Upper lobe of left lung (tissue), 4 donors: Measurements from ENCODE around the gene SALL1.

Experiments used
- CTCF ChIP-seq, 6 experiments: fragments of 450-650 bp in 4 of 6; fragments of 200-600 bp in 2 of 6; sonication (generic) in 2 of 6; IDR thresholded peaks; one replicate each; pipeline ENCODE4 v1.5.1; 2016 to 2019; ENCODE audit warnings: antibody characterized with exemption in 6 of 6
- POLR2A ChIP-seq, 4 donors: fragments of 450-650 bp; IDR thresholded peaks; one replicate each; pipeline ENCODE4 v1.5.1; 2016 to 2017; ENCODE audit warnings: antibody characterized with exemption in 4 of 4, mild to moderate bottlenecking in 2 of 4

DNA sequence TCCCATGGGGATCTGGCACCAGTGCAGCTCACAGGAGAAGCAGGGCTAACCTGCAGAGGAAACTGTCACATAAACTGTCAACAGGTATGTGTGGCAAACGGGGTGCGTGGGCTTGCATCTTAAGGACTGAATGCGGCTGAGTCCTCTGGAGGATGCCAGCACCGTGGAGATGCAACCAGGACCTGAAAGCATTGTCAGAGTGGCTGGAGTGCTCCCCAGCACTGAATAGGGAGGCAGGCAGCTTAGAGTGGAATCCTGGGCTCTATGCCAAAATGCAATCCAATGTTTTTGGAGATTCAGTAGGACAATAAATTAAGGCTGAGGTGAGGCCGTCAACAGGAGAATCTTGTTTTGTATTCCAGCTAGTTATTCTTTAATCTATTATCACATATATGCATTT lies 21.3 kb upstream of the SALL1 start:
- no peak for TF ChIP-seq CTCF (IDR thresholded peaks at IDR 0.05)
- TF ChIP-seq POLR2A (IDR thresholded peaks at IDR 0.05), result no peak
